AG08396 (cell line): ENCODE measurements around the gene ZBTB7C.

Experiments
- DNase-seq: peaks from one replicate; pipeline ENCODE4 v3.0.0; 2012; ENCODE audit warnings: low spot score, mixed read lengths

The ZBTB7C gene

GRCh38 chr18:48036226-48036625 is 373.0 kb downstream of the ZBTB7C start:
- DNase-seq, result no peak

- DNase-seq, result no peak
These were observed 373.7 kb downstream of the ZBTB7C start for GRCh38 chr18:48035556-48035860.

GRCh38 chr18:48034651-48035555 is 374.3 kb downstream of the ZBTB7C start:
- DNase-seq, result no peak

GRCh38 chr18:48033790-48034650 is 375.2 kb downstream of the ZBTB7C start:
- no peak for DNase-seq

- DNase-seq, result peak; percentile 66
These were observed 376.1 kb downstream of the ZBTB7C start for GRCh38 chr18:48032876-48033789.

- DNase-seq, result no peak
These were observed 377.5 kb downstream of the ZBTB7C start for GRCh38 chr18:48031641-48032040.

GRCh38 chr18:48030616-48031480 is 378.3 kb downstream of the ZBTB7C start:
- DNase-seq, result peak; percentile 66

GRCh38 chr18:48029296-48029986 is 379.7 kb downstream of the ZBTB7C start:
- no peak for DNase-seq

- DNase-seq, result no peak
These were observed 380.5 kb downstream of the ZBTB7C start for GRCh38 chr18:48028696-48029095.

GRCh38 chr18:48028081-48028480 is 381.1 kb downstream of the ZBTB7C start:
- DNase-seq, result no peak

- no peak for DNase-seq
These were observed 381.7 kb downstream of the ZBTB7C start for GRCh38 chr18:48027401-48027963.

- DNase-seq, result no peak
These were observed 383.0 kb downstream of the ZBTB7C start for GRCh38 chr18:48026216-48026615.

GRCh38 chr18:48024881-48025660 is 384.1 kb downstream of the ZBTB7C start:
- no peak for DNase-seq

- DNase-seq, result no peak
These were observed 385.1 kb downstream of the ZBTB7C start for GRCh38 chr18:48024009-48024512.

- peak; percentile 40 for DNase-seq
These were observed 385.7 kb downstream of the ZBTB7C start for GRCh38 chr18:48023334-48024008.

- peak; percentile 70 for DNase-seq
These were observed 386.5 kb downstream of the ZBTB7C start for GRCh38 chr18:48022531-48023329.

GRCh38 chr18:48022021-48022420 is 387.2 kb downstream of the ZBTB7C start:
- DNase-seq, result no peak
